GM12874 (cell line): ENCODE data around the gene HIC2.
"Not testable (repeated sequence)": the region's sequence is repeated elsewhere in the genome, so short reads cannot be mapped to it uniquely, and the experiment has no call there.

Source experiments
- TF ChIP-seq, protein P1 (sequence below): IDR thresholded peaks from 2 replicates; pipeline ENCODE4 v1.5.1; 2011; ENCODE audit warnings: low read depth, mild to moderate bottlenecking, control low read depth, low read length, moderate library complexity; ENCODE audit not compliant: insufficient read depth

HIC2 gene

DNA sequence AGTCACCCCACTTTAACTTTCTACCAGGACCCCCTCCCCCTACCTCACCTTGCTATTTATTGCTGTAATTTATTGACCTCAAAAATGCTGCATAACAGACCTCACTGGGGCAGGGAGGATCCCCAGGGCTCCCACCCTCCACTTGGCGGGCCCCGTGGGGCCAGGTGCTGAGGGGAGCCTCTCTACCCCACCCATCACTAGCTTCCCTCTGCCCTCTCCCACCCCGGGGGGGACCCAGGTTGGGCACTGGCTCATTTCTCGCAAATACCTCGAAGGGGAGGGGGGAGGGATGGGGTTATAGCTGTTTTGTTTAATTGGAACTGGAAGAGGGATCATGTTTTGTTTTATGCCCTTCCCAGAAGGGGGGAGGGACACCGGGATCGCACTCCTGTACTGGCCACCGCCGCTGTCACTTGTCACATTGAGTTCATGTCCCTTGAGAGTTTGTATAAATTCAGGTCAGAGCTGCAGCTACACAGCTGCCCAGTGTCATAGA lies 33.7 kb downstream of the HIC2 start:
- TF ChIP-seq, protein P1, sequence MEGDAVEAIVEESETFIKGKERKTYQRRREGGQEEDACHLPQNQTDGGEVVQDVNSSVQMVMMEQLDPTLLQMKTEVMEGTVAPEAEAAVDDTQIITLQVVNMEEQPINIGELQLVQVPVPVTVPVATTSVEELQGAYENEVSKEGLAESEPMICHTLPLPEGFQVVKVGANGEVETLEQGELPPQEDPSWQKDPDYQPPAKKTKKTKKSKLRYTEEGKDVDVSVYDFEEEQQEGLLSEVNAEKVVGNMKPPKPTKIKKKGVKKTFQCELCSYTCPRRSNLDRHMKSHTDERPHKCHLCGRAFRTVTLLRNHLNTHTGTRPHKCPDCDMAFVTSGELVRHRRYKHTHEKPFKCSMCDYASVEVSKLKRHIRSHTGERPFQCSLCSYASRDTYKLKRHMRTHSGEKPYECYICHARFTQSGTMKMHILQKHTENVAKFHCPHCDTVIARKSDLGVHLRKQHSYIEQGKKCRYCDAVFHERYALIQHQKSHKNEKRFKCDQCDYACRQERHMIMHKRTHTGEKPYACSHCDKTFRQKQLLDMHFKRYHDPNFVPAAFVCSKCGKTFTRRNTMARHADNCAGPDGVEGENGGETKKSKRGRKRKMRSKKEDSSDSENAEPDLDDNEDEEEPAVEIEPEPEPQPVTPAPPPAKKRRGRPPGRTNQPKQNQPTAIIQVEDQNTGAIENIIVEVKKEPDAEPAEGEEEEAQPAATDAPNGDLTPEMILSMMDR, result no peak

DNA sequence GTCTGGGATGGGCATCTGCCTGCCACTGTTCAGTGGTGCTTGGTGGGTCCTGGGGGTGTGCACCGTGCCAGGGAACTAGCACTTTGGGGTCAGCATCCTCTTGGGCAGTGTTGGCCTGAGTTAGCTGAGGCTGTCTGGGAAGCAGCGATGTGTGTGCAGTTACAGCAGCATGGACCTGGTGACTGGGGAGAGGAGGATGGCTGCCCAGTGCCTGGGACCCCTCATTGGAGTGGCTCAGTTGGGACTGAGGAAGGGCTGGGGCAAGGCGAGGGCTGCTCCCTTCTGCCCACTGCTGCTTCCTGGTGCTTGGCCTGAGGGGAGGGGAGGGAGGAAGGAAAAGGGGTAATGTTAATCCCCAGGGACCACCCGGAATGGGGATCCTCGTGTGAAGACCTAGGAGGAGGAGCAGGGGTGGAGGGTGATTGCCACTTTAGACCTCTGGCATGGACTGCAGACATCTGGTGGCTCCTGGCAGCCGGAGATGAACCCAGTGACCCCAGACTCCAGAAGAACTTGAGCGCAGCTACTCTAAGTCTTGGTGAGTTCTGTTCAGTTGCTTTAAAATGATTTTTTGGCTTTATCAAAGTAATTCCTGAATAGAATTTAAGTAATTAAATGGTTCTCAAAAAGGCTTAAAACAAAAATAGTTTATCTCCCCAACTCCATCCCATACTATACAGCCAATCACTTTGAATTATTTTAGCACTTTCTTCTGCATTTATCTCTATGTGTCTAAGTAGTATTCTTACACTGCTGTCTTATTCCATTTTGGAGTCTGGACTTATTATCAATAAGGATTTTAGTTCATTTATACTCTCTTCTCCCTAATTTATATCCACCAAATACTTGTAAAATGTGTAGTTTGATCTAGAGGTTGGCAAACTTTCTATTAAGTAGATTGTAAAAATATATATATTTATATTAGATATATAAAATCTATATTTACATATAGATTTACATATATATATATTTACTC lies 34.7 kb downstream of the HIC2 start:
- TF ChIP-seq, protein P1, result no peak

DNA sequence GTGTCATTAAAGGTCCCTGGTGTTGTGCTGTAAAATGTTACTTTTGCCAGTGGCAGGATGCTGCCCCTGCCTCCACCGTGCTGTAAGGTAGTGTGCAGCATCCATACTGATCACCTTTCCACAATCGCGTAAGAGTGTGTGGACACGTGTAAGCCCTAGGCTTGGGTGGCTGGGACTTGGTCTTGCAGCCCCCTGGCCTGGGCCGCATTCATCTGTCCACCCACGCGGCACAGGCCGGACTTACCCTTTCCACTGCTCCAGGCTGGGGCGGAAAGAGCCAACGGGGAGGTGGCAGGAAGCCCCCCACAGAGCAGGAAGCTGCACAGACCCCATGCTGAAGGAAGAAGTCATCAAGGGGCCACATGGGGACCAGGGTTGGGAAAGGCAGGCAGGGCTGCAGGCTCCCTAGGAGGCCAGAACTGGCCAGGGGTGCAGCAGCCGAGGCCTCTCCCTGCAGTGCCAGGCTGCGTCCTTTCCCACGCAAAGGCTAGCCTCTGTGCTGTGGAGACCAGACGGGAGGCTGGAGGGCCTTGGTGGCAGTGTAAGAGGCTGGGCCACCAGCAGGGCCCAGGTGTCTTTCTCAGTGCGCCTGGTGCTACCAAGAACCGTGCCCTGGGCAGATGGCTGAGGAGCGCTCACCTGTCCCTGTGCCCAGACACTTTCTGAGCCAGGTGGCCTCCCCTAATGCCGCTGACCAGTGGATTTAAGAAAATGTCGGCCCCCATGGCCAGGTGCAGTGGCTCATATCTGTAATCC lies 38.3 kb downstream of the HIC2 start:
- TF ChIP-seq, protein P1, result no peak

DNA sequence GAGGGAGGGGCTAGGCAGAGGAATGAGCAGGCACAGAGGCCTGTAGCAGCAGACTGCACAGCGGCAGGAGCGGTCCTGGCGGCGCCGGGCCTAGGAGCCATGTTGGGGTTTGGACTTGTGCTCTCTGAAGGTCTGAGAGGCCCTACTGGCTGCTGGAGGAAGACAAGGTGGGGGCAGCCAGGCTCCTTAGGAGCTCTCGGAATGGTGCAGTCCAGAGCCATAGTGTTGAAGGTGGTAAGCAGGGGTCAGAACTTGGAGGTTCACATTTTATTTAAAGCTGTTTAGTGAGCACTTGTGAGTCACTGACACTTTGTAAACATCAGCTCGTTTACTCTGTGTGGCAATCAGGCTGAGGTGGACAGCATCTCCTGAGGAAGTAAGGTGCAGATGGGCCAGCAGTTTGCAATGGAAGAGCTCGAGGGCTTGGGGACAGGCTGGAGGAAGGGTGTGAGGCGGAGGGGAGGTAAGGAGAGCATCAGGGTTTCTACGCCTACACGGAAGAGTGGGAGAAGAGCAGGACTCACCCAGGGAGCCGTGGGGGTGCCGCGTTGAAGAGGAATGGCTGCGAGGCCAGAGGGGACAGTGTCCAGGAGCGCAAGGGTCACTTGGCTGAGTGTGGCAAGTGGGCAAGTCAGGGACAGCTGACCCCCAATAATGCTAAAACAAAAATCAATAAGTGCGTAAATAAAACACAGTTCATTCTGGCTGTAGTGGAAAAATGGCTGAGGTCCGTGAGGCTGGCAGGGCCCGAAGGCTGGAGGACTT lies 40.0 kb downstream of the HIC2 start:
- TF ChIP-seq, protein P1, result no peak

DNA sequence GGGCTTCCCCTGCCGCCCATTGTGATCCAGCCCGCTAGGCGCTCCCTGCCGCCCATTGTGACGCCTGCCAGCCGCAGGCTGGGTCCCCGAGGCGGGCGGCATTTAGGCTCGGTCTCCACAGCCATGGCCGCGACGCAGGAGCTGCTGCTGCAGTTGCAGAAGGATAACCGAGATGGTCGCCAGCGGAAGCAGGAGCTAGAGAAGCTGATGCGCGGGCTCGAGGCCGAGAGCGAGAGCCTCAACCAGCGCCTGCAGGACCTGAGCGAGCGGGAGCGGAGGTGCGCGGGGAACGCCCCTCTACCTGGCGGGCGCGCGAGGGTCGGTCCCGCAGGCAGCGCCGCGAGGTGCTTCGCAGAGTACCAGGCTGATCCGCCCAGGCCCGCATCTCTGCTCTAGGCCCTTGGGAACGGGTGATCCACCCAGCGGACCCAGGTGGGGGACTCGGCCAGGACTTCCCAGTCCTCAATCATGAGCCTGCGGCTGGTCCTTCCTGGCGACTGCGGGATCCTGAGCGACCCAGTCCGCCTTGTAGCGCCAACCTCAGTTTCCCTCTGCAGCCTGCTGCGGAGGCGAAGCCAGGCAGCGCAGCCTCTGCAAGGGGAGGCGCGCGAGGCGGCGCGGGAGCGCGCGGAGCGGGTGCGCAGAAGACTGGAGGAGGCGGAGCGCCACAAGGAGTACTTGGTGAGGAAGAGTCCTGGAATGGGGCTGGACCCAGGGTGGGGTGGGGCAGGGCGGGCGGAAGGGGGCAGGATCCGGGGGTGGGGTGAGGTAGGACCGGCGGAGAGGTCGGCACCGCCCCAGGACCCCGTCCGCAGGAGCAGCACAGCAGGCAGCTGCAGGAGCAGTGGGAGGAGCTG lies 50.4 kb downstream of the HIC2 start, which contains the start of gene TMEM191C:
Gene TMEM191C (plus strand): TSS at position 51 of the 857 bp plus-strand sequence. CDS start 73 bp downstream, at position 124.
- TF ChIP-seq, protein P1, result not testable (repeated sequence)
